Right atrium auricular region (tissue), 2 donors: Measurements from ENCODE around the gene PALD1. TPM values are rescaled to one million over a fixed set of nuclear protein-coding genes. Genes with fewer than 3 reads are reported as not detected.
"Not testable (repeated sequence)": the region's sequence is repeated elsewhere in the genome, so short reads cannot be mapped to it uniquely, and the experiment has no call there.

Source experiments
- DNase-seq: peaks from one replicate; pipeline ENCODE4 v3.0.0-alpha.2; 2019; ENCODE audit warnings: low spot score
- H3K27ac ChIP-seq, 2 donors: fragments of 200-600 bp; sonication (generic); 1 replicate in 1 of 2; 2 replicates in 1 of 2; pipeline ENCODE4 v1.5.1; 2016 to 2019
- H3K27me3 ChIP-seq, 2 donors: fragments of 200-600 bp; sonication (generic); one replicate each; pipeline versions ENCODE4 v1.5.1 to v1.6.0; 2017 to 2019
- H3K36me3 ChIP-seq: fragments of 200-600 bp; sonication (generic); one replicate; pipeline ENCODE4 v1.5.1; 2016
- H3K4me1 ChIP-seq, 2 donors: fragments of 200-600 bp; sonication (generic); one replicate each; pipeline versions ENCODE4 v1.5.1 to v1.6.0; 2017 to 2019
- H3K4me3 ChIP-seq, 2 donors: fragments of 200-600 bp; sonication (generic); 1 replicate in 1 of 2; 2 replicates in 1 of 2; pipeline ENCODE4 v1.5.1; 2017 to 2019; ENCODE audit warnings: mild to moderate bottlenecking in 1 of 2, moderate library complexity in 1 of 2
- H3K9me3 ChIP-seq, 2 donors: fragments of 200-600 bp; sonication (generic); one replicate each; pipeline ENCODE4 v1.5.1; 2019
- total RNA-seq, 2 donors: library from RNA; depleted of rRNA; stranded (reverse); fragments of >200 nt; gene quantifications; one replicate each; pipeline ENCODE4 v1.1.0, GENCODE V29; 2016
- TF ChIP-seq, protein P1 (sequence below), 2 donors: fragments of 200-600 bp; sonication (generic); IDR thresholded peaks; one replicate each; pipeline ENCODE4 v1.5.1; 2019; ENCODE audit warnings: antibody characterized with exemption in 2 of 2

Gene PALD1
- total RNA-seq, 2 donors from 2014 or later = 4.9 to 8.5 TPM

DNA sequence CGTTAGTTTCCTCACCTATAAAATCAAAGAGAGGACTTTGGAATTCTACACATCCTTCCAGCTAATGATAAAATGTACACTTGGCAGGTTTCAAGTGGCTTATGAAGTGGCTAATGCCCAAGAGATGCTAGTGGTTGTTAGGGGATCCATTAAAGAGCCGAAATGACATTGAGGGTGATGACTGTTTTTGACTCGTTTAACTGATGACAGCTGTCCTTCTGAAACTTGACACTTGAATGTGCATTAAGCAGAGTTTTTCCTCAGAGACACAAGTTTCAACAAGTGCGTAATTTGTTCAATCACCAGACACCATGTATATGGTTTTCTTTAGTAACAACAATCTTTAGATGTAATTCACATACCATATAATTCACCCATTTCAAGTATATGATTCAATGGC is 125.5 kb downstream of the PALD1 start:
- H3K4me3 ChIP-seq = no peak overlapping the region
- no peaks in the 10 kb centered on the region for H3K4me1 ChIP-seq
- no peaks in the 10 kb centered on the region for H3K27me3 ChIP-seq
- H3K36me3 ChIP-seq = no peaks in the 10 kb centered on the region
- H3K27ac ChIP-seq = no peak overlapping the region
- DNase-seq = no peak
- no peaks in the 10 kb centered on the region for H3K9me3 ChIP-seq
- TF ChIP-seq, protein P1, sequence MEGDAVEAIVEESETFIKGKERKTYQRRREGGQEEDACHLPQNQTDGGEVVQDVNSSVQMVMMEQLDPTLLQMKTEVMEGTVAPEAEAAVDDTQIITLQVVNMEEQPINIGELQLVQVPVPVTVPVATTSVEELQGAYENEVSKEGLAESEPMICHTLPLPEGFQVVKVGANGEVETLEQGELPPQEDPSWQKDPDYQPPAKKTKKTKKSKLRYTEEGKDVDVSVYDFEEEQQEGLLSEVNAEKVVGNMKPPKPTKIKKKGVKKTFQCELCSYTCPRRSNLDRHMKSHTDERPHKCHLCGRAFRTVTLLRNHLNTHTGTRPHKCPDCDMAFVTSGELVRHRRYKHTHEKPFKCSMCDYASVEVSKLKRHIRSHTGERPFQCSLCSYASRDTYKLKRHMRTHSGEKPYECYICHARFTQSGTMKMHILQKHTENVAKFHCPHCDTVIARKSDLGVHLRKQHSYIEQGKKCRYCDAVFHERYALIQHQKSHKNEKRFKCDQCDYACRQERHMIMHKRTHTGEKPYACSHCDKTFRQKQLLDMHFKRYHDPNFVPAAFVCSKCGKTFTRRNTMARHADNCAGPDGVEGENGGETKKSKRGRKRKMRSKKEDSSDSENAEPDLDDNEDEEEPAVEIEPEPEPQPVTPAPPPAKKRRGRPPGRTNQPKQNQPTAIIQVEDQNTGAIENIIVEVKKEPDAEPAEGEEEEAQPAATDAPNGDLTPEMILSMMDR (IDR thresholded peaks at IDR 0.05) = no peak

DNA sequence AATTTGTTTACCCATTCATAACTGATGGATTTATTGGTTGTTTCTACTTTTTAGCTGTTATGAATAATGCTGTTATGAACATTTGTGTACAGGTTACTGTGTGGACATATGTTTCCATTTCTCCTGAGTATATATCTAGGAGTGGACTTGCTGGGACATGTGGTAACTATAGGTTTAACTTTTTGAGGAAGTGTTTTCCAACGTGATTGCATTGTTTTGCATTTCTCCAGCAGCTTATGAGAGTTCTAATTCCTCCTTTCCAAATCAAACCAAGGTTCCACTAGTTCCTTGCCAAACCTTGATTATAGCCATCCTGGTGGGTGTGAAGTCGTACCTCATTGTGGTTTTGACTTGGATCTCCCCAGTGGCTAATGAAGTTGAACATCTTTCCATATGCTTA is 126.6 kb downstream of the PALD1 start:
- Histone ChIP-seq H3K27me3 (no peaks in the 10 kb centered on the region), H3K4me3 (no peak overlapping the region), H3K4me1 (no peaks in the 10 kb centered on the region), H3K9me3 (no peaks in the 10 kb centered on the region), H3K27ac (no peak overlapping the region), H3K36me3 (no peaks in the 10 kb centered on the region)
- TF ChIP-seq, protein P1 (IDR thresholded peaks at IDR 0.05) = no peak
- DNase-seq = no peak

DNA sequence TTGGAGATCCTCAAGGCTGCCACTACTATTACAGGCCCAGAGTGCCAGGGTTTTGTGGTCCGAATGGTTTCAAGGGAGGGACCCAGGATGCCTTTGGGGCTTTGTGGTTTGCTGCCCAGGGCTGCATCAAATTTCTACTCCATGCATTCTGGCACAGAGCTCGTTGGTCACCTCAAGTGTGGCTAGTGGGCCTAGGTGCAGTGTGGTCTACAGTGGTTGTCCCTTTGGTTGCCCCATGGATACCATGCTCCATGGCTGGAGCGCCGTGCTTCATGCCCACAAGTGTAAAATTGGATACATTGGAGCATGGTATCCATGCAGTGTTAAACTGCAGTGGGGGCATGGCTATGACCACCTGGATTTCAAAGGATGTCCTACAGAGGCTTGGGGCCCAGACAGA is 129.4 kb downstream of the PALD1 start:
- Histone ChIP-seq H3K27ac (no peak overlapping the region), H3K4me1 (no peaks in the 10 kb centered on the region), H3K4me3 (no peak overlapping the region), H3K27me3 (no peaks in the 10 kb centered on the region), H3K36me3 (no peaks in the 10 kb centered on the region), H3K9me3 (no peaks in the 10 kb centered on the region)
- DNase-seq = no peak
- TF ChIP-seq, protein P1 (IDR thresholded peaks at IDR 0.05) = no peak

DNA sequence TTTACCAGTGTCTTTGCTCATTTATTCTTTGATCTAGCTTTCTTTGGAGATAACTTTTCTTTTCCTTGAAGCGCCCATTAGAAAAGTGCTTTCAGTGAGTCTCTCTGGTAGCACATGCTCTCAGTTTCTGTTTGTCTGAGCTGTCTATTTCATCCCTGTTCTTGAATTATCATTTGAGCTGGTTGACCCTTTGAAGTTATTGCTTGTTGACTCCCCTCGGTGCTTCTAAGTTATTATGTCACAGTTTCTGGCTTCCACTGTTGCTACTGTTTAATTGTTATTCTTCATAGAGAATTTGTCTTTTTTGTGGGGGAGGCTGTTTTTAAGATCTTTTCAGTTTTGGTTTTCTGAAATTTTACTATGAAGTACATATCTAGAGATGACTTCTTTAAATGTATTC is 135.4 kb downstream of the PALD1 start:
- TF ChIP-seq, protein P1 (IDR thresholded peaks at IDR 0.05) = no peak
- no peaks in the 10 kb centered on the region for H3K4me1 ChIP-seq
- H3K4me3 ChIP-seq = no peak overlapping the region
- H3K27ac ChIP-seq = no peak overlapping the region
- H3K27me3 ChIP-seq = no peaks in the 10 kb centered on the region
- DNase-seq = no peak
- H3K36me3 ChIP-seq = no peaks in the 10 kb centered on the region
- H3K9me3 ChIP-seq = no peaks in the 10 kb centered on the region

DNA sequence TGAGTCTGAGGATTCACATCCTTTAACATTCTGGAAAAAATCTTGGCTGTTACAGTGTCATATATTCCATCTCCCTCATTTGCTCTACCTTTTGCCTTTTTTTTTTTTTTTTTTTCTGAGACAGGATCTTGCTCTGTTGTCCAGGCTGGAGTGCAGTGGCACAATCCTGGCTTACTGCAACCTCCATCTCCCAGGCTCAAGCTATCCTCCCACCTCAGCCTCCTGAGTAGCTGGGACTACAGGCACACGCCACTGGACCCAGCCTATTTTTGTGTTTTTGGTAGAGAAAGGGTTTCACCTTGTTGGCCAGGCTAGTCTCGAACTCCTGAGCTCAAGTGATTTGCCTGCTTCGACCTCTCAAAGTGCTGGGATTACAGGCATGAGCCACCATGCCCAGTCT is 135.8 kb downstream of the PALD1 start:
- DNase-seq, H3K27me3 ChIP-seq, H3K36me3 ChIP-seq, H3K4me3 ChIP-seq, H3K4me1 ChIP-seq, H3K9me3 ChIP-seq, H3K27ac ChIP-seq: not testable (repeated sequence)

DNA sequence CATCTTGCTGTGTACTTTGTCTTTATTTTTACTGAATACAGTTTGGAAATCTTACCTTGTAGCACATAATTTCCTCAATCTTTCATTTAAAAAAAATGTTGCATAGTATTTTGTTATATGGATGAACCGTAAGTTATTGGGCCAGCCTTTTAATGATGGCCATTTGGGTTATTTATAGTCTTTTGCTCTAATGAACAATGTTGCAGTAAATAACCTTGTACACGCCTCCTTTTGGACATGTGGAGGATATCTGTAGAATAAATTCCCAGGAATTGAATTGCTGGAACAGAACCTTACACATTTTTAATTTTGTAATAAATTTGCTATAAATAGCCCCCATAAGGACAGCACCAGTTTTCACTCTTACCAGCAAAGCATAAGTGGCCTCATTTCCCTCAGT is 136.6 kb downstream of the PALD1 start:
- Histone ChIP-seq H3K27ac (no peak overlapping the region), H3K9me3 (peaks cover 0 to 6% of the 10 kb centered on the region in 2 donors), H3K36me3 (no peaks in the 10 kb centered on the region), H3K27me3 (no peaks in the 10 kb centered on the region), H3K4me1 (no peaks in the 10 kb centered on the region), H3K4me3 (no peak overlapping the region)
- TF ChIP-seq, protein P1 (IDR thresholded peaks at IDR 0.05) = no peak
- DNase-seq = no peak
